H1 (cell line): ENCODE results near the gene NUDT2. TPM values are rescaled to one million over a fixed set of nuclear protein-coding genes. Genes with fewer than 3 reads are reported as not detected.

Experiments
- HDAC2 ChIP-seq, 2 experiments: fragments of 300-600 bp in 1 of 2; sonication (generic) in 1 of 2; IDR thresholded peaks; 2 replicates each; pipeline ENCODE4 v1.6.1; 2011 to 2012; ENCODE audit warnings: low read depth in 2 of 2, low read length in 2 of 2, mild to moderate bottlenecking in 2 of 2, moderate library complexity in 2 of 2, borderline replicate concordance in 1 of 2, inconsistent platforms in 1 of 2
- PHF8 ChIP-seq: fragments of 200-600 bp; sonication (generic); conservative IDR thresholded peaks from 2 replicates; pipeline ENCODE4 v1.7.1; 2012; ENCODE audit warnings: low read depth, mild to moderate bottlenecking, inconsistent platforms, low read length, moderate library complexity
- RFX5 ChIP-seq: IDR thresholded peaks from 2 replicates; pipeline ENCODE4 v1.6.1; 2011; ENCODE audit warnings: low read depth, low read length, improper control_type of control experiment, borderline replicate concordance
- SIN3A ChIP-seq, 2 experiments: IDR thresholded peaks in 1 of 2; conservative IDR thresholded peaks in 1 of 2; 2 replicates each; pipeline ENCODE4 v1.6.1; 2011 to 2012; ENCODE audit warnings: low read length in 2 of 2, improper control_type of control experiment in 1 of 2, low read depth in 1 of 2, mild to moderate bottlenecking in 1 of 2
- YY1 ChIP-seq: IDR thresholded peaks from 2 replicates; pipeline ENCODE4 v1.6.1; 2011; ENCODE audit warnings: low read depth, mild to moderate bottlenecking, low read length
- polyA plus RNA-seq, 7 experiments: library from polyadenylated mRNA; depleted of rRNA in 3 of 7; stranded (reverse) in 5 of 7; unstranded in 2 of 7; fragments of >200 nt in 5 of 7; fragments of 200-250 nt in 2 of 7; gene quantifications; 1 replicate in 5 of 7; 2 replicates in 1 of 7; 4 replicates in 1 of 7; pipeline versions ENCODE4 v1.2.1 to v1.2.3, GENCODE V29; 2011 to 2013; ENCODE audit warnings: missing spikeins in 2 of 7, mixed read lengths in 2 of 7
- total RNA-seq: library from RNA; stranded (reverse); fragmentation: NEBNext Ultra II Directional; extraction: Animal tissue kit (Norgen Biotek cat#: 25700); gene quantifications from 2 replicates; pipeline ENCODE4 v1.2.1, GENCODE V29; 2021
- TF ChIP-seq, protein P1 (sequence below): fragments of 300-600 bp; sonication (generic); IDR thresholded peaks from 2 replicates; pipeline ENCODE4 v1.7.1; 2012; ENCODE audit warnings: low read length, moderate library complexity, mild to moderate bottlenecking, inconsistent platforms; ENCODE audit not compliant: insufficient replicate concordance
- TF ChIP-seq, protein P2 (sequence below): IDR thresholded peaks from 2 replicates; pipeline ENCODE4 v1.6.1; 2012; ENCODE audit warnings: inconsistent platforms

The NUDT2 gene
- total and polyA plus RNA-seq, 2 of the 8 experiments (the other 6 are each of a cell fraction or from before 2014, with no cell fraction given): 16.7 to 23.7 TPM

DNA sequence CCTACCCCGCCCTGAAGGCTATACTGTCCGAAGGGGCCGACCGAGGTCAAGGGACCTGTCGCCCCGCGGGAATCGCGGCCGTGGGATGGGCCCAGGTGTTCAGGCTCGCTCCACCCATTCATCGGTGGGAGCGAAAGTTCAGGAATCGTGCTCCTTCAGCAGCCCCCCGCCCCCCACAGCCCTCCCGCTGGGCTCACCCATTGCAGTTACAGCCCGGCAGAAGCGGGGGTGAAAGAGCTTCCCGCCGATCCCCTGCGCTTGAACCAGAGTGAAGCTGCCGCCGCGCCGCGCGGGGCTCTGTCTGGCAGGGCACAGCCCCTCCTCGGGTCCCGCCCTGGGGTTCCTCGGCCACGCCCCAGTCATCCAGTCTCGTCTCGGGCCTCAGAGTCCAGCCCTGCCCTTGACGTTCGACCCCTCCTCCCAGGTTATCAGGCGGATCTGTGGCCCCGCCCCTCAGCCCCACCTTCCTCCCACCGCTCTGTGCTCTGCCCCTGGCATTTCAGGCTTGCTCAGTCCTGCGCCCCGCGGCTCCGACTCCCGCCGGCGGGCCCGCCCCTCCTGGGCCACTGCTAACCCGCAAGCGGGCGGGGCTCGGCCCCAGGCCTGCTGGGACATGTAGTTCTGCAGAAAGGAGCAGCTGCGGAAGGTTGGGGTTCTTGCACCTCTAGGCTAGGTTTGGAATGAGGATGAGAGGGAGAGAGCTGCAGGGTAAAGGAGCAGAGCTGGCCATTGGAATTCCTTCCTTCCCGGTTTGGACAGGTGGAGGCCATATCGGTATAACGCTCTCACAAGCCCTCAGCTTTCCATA lies 47.4 kb downstream of the NUDT2 start, which contains the start of gene MYORG (continued):
- TF ChIP-seq, protein P1, sequence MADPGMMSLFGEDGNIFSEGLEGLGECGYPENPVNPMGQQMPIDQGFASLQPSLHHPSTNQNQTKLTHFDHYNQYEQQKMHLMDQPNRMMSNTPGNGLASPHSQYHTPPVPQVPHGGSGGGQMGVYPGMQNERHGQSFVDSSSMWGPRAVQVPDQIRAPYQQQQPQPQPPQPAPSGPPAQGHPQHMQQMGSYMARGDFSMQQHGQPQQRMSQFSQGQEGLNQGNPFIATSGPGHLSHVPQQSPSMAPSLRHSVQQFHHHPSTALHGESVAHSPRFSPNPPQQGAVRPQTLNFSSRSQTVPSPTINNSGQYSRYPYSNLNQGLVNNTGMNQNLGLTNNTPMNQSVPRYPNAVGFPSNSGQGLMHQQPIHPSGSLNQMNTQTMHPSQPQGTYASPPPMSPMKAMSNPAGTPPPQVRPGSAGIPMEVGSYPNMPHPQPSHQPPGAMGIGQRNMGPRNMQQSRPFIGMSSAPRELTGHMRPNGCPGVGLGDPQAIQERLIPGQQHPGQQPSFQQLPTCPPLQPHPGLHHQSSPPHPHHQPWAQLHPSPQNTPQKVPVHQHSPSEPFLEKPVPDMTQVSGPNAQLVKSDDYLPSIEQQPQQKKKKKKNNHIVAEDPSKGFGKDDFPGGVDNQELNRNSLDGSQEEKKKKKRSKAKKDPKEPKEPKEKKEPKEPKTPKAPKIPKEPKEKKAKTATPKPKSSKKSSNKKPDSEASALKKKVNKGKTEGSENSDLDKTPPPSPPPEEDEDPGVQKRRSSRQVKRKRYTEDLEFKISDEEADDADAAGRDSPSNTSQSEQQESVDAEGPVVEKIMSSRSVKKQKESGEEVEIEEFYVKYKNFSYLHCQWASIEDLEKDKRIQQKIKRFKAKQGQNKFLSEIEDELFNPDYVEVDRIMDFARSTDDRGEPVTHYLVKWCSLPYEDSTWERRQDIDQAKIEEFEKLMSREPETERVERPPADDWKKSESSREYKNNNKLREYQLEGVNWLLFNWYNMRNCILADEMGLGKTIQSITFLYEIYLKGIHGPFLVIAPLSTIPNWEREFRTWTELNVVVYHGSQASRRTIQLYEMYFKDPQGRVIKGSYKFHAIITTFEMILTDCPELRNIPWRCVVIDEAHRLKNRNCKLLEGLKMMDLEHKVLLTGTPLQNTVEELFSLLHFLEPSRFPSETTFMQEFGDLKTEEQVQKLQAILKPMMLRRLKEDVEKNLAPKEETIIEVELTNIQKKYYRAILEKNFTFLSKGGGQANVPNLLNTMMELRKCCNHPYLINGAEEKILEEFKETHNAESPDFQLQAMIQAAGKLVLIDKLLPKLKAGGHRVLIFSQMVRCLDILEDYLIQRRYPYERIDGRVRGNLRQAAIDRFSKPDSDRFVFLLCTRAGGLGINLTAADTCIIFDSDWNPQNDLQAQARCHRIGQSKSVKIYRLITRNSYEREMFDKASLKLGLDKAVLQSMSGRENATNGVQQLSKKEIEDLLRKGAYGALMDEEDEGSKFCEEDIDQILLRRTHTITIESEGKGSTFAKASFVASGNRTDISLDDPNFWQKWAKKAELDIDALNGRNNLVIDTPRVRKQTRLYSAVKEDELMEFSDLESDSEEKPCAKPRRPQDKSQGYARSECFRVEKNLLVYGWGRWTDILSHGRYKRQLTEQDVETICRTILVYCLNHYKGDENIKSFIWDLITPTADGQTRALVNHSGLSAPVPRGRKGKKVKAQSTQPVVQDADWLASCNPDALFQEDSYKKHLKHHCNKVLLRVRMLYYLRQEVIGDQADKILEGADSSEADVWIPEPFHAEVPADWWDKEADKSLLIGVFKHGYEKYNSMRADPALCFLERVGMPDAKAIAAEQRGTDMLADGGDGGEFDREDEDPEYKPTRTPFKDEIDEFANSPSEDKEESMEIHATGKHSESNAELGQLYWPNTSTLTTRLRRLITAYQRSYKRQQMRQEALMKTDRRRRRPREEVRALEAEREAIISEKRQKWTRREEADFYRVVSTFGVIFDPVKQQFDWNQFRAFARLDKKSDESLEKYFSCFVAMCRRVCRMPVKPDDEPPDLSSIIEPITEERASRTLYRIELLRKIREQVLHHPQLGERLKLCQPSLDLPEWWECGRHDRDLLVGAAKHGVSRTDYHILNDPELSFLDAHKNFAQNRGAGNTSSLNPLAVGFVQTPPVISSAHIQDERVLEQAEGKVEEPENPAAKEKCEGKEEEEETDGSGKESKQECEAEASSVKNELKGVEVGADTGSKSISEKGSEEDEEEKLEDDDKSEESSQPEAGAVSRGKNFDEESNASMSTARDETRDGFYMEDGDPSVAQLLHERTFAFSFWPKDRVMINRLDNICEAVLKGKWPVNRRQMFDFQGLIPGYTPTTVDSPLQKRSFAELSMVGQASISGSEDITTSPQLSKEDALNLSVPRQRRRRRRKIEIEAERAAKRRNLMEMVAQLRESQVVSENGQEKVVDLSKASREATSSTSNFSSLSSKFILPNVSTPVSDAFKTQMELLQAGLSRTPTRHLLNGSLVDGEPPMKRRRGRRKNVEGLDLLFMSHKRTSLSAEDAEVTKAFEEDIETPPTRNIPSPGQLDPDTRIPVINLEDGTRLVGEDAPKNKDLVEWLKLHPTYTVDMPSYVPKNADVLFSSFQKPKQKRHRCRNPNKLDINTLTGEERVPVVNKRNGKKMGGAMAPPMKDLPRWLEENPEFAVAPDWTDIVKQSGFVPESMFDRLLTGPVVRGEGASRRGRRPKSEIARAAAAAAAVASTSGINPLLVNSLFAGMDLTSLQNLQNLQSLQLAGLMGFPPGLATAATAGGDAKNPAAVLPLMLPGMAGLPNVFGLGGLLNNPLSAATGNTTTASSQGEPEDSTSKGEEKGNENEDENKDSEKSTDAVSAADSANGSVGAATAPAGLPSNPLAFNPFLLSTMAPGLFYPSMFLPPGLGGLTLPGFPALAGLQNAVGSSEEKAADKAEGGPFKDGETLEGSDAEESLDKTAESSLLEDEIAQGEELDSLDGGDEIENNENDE: no peak
- TF ChIP-seq YY1 (no peak; the same call in 1 of the 2 replicates), HDAC2 (IDR thresholded peaks at IDR 0.05; ENCODE audit: borderline replicate concordance in 1 of 2, low read depth in 2 of 2, low read length in 2 of 2) (no peak), RFX5 (no peak), PHF8 (peak; percentile 42; the same call in 1 of the 2 replicates), SIN3A (conservative IDR thresholded peaks at IDR 0.05 in 1 of 2, IDR thresholded peaks at IDR 0.05 in 1 of 2; ENCODE audit: low read depth in 1 of 2, low read length in 2 of 2) (0 out of 4 replicates have a peak, but pooled peaks of 1 of the 2 experiments have one; percentile 35)
- TF ChIP-seq, protein P2, sequence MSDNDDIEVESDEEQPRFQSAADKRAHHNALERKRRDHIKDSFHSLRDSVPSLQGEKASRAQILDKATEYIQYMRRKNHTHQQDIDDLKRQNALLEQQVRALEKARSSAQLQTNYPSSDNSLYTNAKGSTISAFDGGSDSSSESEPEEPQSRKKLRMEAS: 0 out of 2 replicates have a peak, but pooled peaks have one; percentile 5
- TF ChIP-seq, all 59 proteins: peak for 11
